DND-41 (cell line): ENCODE measurements around the gene EIF4E1B.

ENCODE experiments used
- EZH2 ChIP-seq: IDR thresholded peaks from 3 replicates; pipeline ENCODE4 v1.6.1; 2012; ENCODE audit warnings: borderline replicate concordance, low read depth, mild to moderate bottlenecking, moderate library complexity, low read length, inconsistent platforms; ENCODE audit not compliant: severe bottlenecking
- TF ChIP-seq, protein P1 (sequence below): IDR thresholded peaks from 2 replicates; pipeline ENCODE4 v1.5.1; 2012; ENCODE audit warnings: borderline replicate concordance, low read length, moderate library complexity, mild to moderate bottlenecking; ENCODE audit not compliant: poor library complexity, severe bottlenecking; ENCODE audit errors: extremely low read depth

DNA sequence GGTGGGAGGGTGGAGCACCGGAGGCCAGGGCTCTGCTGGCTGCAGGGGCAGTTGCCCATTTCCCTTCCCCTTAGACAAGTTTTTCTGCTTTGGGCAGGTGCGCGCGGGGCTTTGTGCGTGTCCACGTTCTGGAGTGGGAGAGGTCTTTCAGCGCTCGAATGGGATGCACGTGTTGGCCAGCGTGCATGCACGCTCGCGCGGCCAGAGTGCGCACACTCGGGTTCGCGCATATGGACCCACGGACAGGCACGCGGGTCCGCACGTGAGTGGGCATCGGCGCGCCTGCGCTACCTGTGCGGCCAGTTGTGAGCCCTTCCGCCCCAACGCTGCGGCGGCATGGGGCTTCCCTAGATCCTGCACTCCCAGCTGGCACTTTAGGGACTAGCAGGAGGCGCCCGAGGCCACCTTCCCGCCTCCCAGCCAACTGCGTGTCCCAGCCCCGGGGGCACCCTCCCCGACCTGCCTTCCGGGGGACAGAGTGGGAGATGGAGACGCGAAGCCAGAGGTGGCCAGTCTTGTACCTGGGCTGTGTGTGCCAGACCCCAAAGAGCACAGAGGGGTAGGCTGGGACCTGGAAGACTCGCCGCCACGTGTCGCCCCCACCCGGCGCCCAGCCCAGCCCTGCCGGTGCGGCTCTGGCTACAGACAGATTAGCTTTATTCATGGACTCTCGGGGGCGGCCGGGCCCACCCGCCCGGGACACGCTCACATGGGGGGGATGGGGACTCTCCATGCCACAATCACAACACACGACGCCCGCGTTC lies 10.7 kb upstream of the EIF4E1B start:
- TF ChIP-seq, protein P1, sequence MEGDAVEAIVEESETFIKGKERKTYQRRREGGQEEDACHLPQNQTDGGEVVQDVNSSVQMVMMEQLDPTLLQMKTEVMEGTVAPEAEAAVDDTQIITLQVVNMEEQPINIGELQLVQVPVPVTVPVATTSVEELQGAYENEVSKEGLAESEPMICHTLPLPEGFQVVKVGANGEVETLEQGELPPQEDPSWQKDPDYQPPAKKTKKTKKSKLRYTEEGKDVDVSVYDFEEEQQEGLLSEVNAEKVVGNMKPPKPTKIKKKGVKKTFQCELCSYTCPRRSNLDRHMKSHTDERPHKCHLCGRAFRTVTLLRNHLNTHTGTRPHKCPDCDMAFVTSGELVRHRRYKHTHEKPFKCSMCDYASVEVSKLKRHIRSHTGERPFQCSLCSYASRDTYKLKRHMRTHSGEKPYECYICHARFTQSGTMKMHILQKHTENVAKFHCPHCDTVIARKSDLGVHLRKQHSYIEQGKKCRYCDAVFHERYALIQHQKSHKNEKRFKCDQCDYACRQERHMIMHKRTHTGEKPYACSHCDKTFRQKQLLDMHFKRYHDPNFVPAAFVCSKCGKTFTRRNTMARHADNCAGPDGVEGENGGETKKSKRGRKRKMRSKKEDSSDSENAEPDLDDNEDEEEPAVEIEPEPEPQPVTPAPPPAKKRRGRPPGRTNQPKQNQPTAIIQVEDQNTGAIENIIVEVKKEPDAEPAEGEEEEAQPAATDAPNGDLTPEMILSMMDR, result no peak
- no peak for TF ChIP-seq EZH2
